MCF 10A (cell line): ENCODE data around the gene PDE6D. TPM values are rescaled to one million over a fixed set of nuclear protein-coding genes. Genes with fewer than 3 reads are reported as not detected.

Experiments
- BruUV-seq: library from RNA; stranded (reverse); fragments of 400-500 nt; replicated peaks from 2 replicates; lab custom pipeline; 2021; lab: Mats Ljungman, UMichigan
- CTCF ChIA-PET: fragments of 300-600 bp; sonication (Branson Sonifier 250); formaldehyde crosslinking; extraction: SDS; loops from one replicate; lab custom pipeline; 2021; ENCODE audit warnings: antibody characterized with exemption, inconsistent platforms; lab: Yijun Ruan, JAX
- POLR2A ChIA-PET: fragments of 300-600, 350-650 bp; sonication (Branson Sonifier 250); formaldehyde crosslinking; extraction: SDS; loops from one replicate; lab custom pipeline; 2020; ENCODE audit warnings: antibody characterized with exemption, inconsistent platforms; lab: Yijun Ruan, JAX
- DNase-seq: peaks from one replicate; pipeline ENCODE4 v3.0.0-alpha.2; 2018; ENCODE audit not compliant: unreplicated experiment
- H3K27ac Mint-ChIP-seq: one replicate; pipeline ENCODE4 v1.8.0; 2022; ENCODE audit warnings: mild to moderate bottlenecking, low read depth, mixed read lengths; ENCODE audit not compliant: unreplicated experiment
- H3K27me3 Mint-ChIP-seq: one replicate; pipeline ENCODE4 v1.8.0; 2022; ENCODE audit warnings: mixed read lengths; ENCODE audit not compliant: insufficient read depth, unreplicated experiment
- H3K36me3 Mint-ChIP-seq: one replicate; pipeline ENCODE4 v1.8.0; 2022; ENCODE audit warnings: mild to moderate bottlenecking, moderate library complexity, mixed read lengths; ENCODE audit not compliant: insufficient read depth, unreplicated experiment
- H3K4me1 Mint-ChIP-seq: one replicate; pipeline ENCODE4 v1.8.0; 2022; ENCODE audit warnings: mixed read lengths; ENCODE audit not compliant: insufficient read depth, unreplicated experiment
- H3K4me3 Mint-ChIP-seq: one replicate; pipeline ENCODE4 v1.8.0; 2022; ENCODE audit warnings: mild to moderate bottlenecking, moderate library complexity, mixed read lengths; ENCODE audit not compliant: unreplicated experiment
- H3K9me3 Mint-ChIP-seq: one replicate; pipeline ENCODE4 v1.8.0; 2022; ENCODE audit warnings: mixed read lengths; ENCODE audit not compliant: unreplicated experiment
- CTCF ChIP-seq: fragments of 200-600 bp; IDR thresholded peaks from one replicate; pipeline ENCODE4 v1.8.0; 2022; ENCODE audit warnings: antibody characterized with exemption, mild to moderate bottlenecking; ENCODE audit not compliant: unreplicated experiment
- intact Hi-C: fragments of 100-400 bp; cut with micrococcal nuclease; formaldehyde crosslinking; loops from 2 replicates; pipeline ENCODE4 v1.14.1; 2022
- total RNA-seq: library from RNA; stranded (reverse); gene quantifications from 2 replicates; pipeline ENCODE4 v1.2.3, GENCODE V29; 2022

The PDE6D gene
- total RNA-seq, 1 experiment from 2014 or later: 13.2 TPM

DNA sequence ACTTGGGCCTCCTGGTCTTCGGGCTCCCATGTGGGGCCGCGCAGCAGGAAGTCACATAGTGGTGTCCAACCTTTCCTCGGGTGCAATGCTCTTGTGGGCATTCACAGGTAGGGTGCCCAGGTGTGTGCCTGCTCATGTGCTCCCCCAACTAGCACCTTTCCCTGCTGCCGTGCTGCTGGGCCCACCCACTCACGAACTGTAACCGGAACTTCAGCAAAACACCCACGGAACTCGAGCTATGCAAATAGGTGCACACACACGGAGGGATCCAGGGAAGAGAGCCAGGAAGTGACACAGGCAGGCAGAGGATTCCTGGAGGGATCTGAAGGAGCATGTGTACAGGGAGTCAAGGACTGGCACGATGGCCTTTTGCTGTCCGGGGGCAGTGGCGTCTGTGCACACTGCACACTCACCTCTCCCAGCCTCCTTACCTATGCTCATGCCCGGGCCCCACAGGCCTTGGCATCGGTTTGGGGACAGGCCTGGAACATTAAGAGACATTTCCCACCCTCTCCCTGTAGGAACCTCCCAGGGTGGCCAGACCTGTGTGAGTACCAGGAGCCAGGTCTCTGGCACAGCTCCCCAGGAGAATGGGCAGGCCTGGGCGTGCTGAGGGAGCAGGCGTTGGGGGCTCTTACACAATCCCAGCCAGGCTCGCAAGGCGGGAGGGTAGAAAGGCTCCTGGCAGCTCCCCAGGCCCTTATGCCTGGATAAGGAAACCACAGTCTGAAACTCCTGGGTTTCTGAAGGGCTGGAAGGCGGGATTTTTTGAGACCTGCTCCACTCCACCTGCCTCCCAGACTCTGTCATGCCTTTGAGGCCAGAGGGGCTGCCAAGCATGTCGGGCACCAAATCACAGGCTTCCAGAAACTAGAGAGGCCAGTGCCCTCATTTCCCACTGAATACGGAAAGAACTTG is 79.4 kb downstream of the PDE6D start:
- POLR2A ChIA-PET: interaction anchor here (1.2 to 2.5 kb wide), 14 partner anchors 8 to 237 kb away, joined by 3 to 21 read pairs (median 9); partner anchors contain the start of genes NCL and PDE6D
- TSS peak; percentile 39 for BruUV-seq
- no peak for TF ChIP-seq CTCF
- no peaks in the 10 kb centered on the region for H3K9me3 Mint-ChIP-seq
- peaks cover 11% of the 10 kb centered on the region for H3K4me1 Mint-ChIP-seq
- no peaks in the 10 kb centered on the region for H3K27me3 Mint-ChIP-seq
- intact Hi-C loops: no loop called here
- H3K27ac Mint-ChIP-seq: peak overlapping the region; percentile 71
- DNase-seq: peak; percentile 98
- H3K36me3 Mint-ChIP-seq: peaks cover 7% of the 10 kb centered on the region
- H3K4me3 Mint-ChIP-seq: peak overlapping the region; percentile 58
- CTCF ChIA-PET: interaction anchor here (0.7 to 10.2 kb wide), 8 partner anchors 8 to 99 kb away, joined by 3 to 142 read pairs (median 4); no protein-coding TSS in a partner anchor

DNA sequence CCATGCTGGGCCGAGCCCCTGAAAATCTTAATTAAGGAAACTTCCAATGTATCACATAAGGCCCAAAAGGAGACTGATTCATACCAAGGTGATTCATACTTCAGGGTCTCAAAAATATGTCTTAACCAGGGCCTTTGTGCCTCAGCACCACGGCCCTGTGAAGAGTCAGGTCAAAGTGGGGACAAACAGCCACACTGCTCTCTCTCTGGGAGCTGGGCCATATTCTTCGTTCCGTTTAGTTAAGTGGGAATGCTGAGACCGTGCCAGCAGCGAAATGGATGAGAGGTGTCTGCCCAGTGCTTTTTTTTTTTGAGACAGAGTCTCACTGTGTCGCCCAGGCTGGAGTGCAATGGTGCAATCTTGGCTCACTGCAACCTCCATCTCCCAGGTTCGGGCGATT is 82.1 kb downstream of the PDE6D start:
- Mint-ChIP-seq H3K27me3 (no peaks in the 10 kb centered on the region), H3K4me1 (peaks cover 11% of the 10 kb centered on the region), H3K27ac (no peak overlapping the region), H3K36me3 (peaks cover 1% of the 10 kb centered on the region), H3K4me3 (no peak overlapping the region), H3K9me3 (no peaks in the 10 kb centered on the region)
- CTCF ChIA-PET: interaction anchor here (10.2 kb wide), 1 partner anchor 24 kb away, joined by 142 read pairs; no protein-coding TSS in a partner anchor
- no TSS peak for BruUV-seq
- no peak for DNase-seq
- intact Hi-C loops: no loop called here
- no peak for TF ChIP-seq CTCF
- POLR2A ChIA-PET: interaction anchor here (0.8 kb wide), 1 partner anchor 11 kb away, joined by 3 read pairs; no protein-coding TSS in a partner anchor

- CTCF ChIA-PET: interaction anchor here (1.1 to 2.9 kb wide), 5 partner anchors 11 to 22 kb away, joined by 4 to 18 read pairs (median 12); no protein-coding TSS in a partner anchor
- H3K9me3 Mint-ChIP-seq: no peaks in the 10 kb centered on the region
- no peaks in the 10 kb centered on the region for H3K27me3 Mint-ChIP-seq
- DNase-seq: peak; percentile 41
- H3K36me3 Mint-ChIP-seq: peaks cover 6% of the 10 kb centered on the region
- intact Hi-C loops: no loop called here
- no peaks in the 10 kb centered on the region for H3K4me1 Mint-ChIP-seq
- POLR2A ChIA-PET: interaction anchor here (0.7 to 1.1 kb wide), 3 partner anchors 12 to 19 kb away, joined by 3 to 6 read pairs (median 4); partner anchors contain the start of gene PTMA
- H3K4me3 Mint-ChIP-seq: no peak overlapping the region
- TF ChIP-seq CTCF: no peak
- no peak overlapping the region for H3K27ac Mint-ChIP-seq
- BruUV-seq: no TSS peak
Observed at GRCh38 chr2:231696004-231696367, 85.1 kb downstream of the PDE6D start.

DNA sequence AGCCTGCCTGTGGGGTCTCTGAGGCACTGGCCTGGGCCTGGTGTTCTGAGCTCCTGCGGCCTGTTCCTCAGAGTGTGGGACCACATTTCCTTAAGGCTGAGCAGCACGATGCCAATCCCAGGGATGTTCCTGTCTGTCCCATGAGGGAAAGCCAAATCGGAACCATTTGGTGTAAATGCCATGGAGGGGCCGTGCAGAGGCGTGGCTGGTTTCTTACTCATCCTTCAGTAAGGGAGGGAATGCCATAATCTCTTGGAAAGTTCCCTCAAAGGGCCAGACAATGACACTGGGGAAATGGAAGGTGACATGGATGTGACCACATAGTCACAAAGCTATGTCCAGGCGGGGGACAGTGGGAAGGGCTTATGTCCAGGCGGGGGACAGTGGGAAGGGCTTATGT is 87.1 kb downstream of the PDE6D start:
- no peak for DNase-seq
- no peaks in the 10 kb centered on the region for H3K9me3 Mint-ChIP-seq
- no peak overlapping the region for H3K27ac Mint-ChIP-seq
- H3K4me3 Mint-ChIP-seq: no peak overlapping the region
- no peak for TF ChIP-seq CTCF
- BruUV-seq: no TSS peak
- no peaks in the 10 kb centered on the region for H3K27me3 Mint-ChIP-seq
- peaks cover 6% of the 10 kb centered on the region for H3K36me3 Mint-ChIP-seq
- POLR2A ChIA-PET: interaction anchor here (1.3 kb wide), 1 partner anchor 18 kb away, joined by 5 read pairs; no protein-coding TSS in a partner anchor
- CTCF ChIA-PET: interaction anchor here (2.4 to 2.9 kb wide), 3 partner anchors 16 to 20 kb away, joined by 12 to 16 read pairs (median 13); no protein-coding TSS in a partner anchor
- no peaks in the 10 kb centered on the region for H3K4me1 Mint-ChIP-seq
- intact Hi-C loops: no loop called here
